ENCODE data around the gene MAGEA4. TPM values are rescaled to one million over a fixed set of nuclear protein-coding genes. Genes with fewer than 3 reads are reported as not detected.
"Not testable (repeated sequence)": the region's sequence is repeated elsewhere in the genome, so short reads cannot be mapped to it uniquely, and the experiment has no call there.

The MAGEA4 gene, protein sequence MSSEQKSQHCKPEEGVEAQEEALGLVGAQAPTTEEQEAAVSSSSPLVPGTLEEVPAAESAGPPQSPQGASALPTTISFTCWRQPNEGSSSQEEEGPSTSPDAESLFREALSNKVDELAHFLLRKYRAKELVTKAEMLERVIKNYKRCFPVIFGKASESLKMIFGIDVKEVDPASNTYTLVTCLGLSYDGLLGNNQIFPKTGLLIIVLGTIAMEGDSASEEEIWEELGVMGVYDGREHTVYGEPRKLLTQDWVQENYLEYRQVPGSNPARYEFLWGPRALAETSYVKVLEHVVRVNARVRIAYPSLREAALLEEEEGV
- not detected for total RNA-seq

DNA sequence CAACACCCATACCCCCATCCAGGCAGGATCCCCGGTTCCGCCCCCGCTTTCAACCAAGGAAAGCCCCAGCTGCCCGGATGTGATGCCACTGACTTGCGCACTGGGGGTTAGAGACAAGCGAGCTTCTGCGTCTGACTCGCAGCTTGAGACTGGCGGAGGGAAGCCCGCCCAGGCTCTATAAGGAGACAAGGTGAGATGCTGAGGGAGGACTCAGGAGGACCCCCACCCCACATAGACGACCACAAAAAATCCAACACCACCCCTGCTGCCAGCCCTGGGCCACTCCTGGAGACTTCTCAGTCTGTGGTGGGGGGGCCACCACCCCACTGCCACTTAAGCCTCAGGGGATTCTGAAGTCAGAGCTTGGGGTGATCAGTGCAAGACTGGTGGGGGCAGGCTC, at the start of gene MAGEA4:
Gene MAGEA4 (plus strand): TSS at position 110 of the 400 bp plus-strand sequence. CDS start 10,776 bp downstream, outside the sequence.
- no peak for DNase-seq (ENCODE audit: low spot score in 2 of 2)
- FAIRE-seq, result no peak

DNA sequence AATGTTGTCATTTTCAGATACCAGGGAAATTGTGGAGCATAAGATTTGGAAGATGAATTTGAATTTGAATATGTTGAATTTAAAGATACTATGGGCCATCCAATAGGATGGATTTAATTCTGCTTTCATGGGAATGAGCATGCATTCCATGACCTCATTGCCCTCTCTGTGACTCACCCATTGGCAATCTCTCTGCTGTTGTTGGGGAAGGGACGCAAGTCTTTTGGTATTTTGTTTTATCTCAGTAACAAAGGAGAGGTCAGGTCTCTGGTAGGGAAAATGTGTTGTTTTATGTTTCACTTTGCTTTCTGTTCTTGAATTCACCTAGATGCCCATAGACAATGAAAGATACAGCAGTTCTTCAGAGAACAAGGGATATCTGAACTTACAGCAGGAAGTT, 42.1 kb upstream of the MAGEA4 start:
- DNase-seq (ENCODE audit: low spot score in 2 of 2), result no peak
- FAIRE-seq, result no peak

DNA sequence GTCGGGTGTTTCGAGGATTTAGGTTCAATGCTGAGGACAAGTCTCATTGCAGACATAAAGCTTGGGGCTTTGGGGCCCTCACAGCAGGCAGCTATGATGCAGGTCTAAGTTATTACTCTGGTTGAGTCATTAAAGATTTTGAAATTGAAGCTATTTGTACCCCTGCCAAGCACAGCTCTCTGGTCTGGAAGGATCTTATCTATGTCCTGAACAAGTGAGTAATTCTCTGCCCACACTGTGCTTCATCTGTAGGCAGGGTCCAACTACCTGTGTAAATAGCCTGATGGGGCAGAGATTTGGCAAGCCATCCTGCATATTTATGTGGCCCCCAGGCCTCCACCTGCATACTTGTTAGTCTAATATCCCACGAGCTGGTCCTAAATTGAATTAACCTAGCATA, 41.4 kb upstream of the MAGEA4 start:
- FAIRE-seq (no peak), DNase-seq (ENCODE audit: low spot score in 2 of 2) (no peak)

DNA sequence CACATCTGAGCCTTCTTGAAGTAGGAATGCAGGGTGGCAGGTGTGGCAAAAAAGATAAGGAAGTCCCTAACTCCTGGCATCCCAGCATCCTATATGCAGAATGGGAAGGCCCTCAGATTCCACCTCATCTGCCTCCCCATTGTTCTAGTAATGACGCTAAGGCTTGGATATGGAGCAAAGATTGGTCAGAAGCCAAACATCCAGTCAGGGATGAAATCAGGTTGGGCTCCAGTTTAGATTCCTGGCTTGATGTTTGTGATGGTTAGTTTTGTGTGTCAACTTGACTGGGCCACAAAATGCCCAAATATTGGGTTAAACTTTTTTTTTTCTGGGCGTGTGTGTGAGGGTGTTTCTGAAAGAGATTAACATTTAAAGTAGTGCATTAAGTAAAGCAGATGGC, 39.6 kb upstream of the MAGEA4 start:
- no peak for DNase-seq (ENCODE audit: low spot score in 2 of 2)
- no peak for FAIRE-seq

DNA sequence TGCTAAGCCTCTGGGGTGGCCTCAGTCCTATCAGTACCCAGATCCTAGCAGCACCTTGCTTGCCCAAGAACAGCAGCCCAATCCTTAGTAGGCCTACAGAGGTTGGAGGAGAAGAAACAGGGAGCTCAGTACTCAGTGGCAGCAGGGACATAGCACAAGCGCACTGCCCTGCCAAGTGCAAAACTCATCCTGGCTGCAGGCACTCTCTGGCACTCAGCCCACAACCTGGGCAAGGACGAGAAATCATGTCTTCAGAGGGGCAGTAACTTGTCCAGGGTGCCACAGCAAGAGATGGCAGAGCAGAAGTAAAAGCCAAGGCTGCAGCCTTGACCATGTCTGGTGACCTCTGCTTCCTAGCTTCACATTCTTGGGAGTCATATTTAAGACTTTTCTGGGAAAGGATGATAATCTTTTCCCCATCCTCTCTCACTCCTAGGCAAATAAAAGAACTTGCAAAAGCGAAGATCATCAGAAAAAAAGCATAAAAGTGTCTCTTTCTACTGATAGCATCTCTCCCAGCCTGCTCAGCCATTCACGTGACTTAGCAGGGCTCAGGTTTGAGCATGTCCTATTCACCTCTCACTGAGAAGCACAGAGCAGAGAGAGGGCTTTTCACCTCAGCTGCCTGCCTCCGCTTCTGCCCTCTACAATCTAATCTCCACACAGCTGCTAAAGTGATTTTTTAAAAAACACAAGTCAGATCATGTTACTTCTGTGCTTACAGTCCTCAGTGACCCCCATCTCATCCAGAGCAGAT, 37.2 kb upstream of the MAGEA4 start:
- FAIRE-seq (no peak), DNase-seq (ENCODE audit: low spot score in 2 of 2) (no peak)

DNA sequence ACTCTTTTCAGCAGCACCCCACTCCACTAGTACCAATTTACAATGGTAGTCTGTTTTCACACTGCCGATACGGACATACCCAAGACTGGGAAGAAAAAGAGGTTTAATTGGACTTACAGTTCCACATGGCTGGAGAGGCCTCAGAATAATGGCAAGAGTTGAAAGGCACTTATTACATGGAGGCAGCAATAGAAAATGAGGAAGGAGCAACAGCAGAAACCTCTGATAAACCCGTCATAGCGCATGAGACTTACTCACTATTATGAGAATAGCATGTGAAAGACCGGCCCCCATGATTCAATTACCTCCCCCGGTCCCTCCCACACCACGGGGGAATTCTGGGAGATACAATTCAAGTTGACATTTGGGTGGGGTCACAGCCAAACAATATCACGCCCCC, 34.1 kb upstream of the MAGEA4 start:
- FAIRE-seq, result no peak
- no peak for DNase-seq (ENCODE audit: low spot score in 2 of 2)

DNA sequence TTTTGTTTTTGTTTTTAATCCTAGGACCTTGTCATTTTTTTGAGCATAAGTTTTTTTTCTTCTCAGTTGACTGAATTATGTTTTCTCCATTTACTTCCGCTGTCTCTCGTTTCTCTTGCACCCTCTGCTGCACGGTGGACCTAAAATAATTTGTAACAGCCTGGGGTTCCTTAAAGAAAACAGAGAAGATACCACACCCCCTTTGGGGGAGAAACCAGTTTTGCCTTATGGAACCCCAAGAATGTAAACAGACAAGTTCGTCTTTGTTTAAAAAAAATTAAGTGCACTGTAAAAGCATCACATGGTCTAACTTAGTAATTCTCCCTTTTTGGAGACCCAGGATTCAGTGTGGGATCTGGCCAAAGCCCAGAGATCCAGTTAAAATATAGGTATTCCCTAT, 32.8 kb upstream of the MAGEA4 start:
- DNase-seq (ENCODE audit: low spot score in 2 of 2) (no peak), FAIRE-seq (no peak)

DNA sequence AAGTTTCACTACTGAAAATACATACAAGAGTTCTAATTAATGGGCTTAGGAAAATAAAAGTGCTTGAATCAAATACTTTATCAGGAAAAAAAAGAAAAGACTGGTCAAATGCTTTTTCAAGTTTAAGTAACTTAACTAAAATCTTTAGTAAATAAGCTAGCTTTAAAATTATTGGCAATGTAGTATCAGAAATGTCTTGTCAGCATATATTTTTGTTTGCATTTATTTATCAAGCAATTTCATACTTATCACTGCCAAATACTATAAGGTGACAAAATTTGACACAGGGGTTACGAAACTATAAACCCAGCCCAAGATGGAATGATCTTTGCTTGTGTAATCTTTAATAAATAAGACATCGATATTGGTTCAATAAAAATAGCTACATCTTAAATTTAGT, 31.8 kb upstream of the MAGEA4 start:
- no peak for FAIRE-seq
- no peak for DNase-seq (ENCODE audit: low spot score in 2 of 2)

DNA sequence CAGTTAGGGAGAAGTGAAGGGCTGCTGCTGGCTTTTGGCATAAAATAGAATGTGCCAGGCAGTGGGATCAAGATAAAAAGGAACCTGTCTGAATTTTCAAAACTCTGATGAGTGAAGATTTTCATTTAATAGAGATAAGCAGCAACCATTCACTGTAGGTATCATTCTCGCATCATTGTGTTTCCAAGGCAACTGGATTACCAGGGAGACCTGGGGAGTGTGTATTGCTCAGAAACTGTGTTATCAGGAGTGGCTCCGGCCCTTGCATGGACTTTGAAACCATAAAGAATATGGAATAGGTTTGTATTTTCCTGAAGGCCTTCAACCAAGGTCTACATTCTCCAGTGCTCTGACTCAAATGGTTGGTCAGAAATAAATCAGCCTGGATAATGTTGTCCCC, 23.3 kb upstream of the MAGEA4 start:
- FAIRE-seq (no peak), DNase-seq (ENCODE audit: low spot score in 2 of 2) (no peak)

DNA sequence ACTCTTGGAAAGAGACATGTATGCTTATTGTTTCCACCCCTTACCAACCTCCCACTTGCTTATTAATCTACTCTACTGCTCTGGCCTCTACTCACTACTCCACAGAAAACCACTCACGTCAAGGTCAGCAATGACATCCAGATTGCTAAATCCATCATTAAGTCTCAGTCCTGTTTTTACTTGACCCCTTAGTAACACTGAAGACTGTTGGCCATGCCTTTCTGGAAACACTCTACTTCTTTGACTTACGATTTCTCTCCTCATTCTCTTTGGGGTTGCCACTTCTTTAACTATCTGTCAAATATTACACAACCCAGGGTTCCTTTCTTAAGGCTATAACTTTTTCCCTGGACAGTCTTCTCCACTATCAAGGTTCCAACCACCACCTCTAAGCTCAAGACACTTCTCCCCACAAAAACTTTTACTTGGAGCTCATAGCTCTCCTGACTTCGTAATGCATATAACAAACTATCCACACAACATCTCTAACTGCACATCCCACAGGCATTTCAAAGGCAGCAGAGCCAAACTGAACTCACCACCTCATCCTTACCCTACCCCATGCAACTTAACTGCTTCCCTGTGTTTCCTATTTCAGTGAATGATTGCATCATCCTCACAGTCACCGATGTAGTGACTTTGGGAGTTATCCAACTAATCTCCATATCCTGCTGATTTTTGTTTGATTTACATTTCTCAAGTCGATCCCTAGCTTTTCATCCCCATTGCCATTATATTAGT, 15.8 kb upstream of the MAGEA4 start:
- FAIRE-seq (no peak), DNase-seq (ENCODE audit: low spot score in 2 of 2) (no peak)

DNA sequence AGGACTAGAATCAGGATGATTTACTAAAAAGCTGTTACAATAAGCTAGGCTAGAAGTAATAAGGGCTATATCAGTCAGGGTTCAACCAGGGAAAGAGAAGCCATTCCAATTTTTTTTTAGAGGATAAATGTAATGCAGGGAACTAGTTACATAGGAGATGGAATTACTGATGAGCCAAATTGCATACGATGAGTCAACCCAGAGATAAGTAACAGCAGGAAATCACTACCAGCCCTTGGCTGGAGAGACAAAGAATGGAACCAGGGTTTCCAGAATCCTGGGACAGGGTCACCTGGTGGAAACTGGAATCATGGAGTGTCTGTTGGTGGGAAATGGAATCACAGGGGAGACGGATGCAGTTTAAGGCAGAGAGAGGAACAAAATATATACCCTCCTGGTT, 13.1 kb upstream of the MAGEA4 start:
- FAIRE-seq, result no peak
- DNase-seq (ENCODE audit: low spot score in 2 of 2), result no peak

DNA sequence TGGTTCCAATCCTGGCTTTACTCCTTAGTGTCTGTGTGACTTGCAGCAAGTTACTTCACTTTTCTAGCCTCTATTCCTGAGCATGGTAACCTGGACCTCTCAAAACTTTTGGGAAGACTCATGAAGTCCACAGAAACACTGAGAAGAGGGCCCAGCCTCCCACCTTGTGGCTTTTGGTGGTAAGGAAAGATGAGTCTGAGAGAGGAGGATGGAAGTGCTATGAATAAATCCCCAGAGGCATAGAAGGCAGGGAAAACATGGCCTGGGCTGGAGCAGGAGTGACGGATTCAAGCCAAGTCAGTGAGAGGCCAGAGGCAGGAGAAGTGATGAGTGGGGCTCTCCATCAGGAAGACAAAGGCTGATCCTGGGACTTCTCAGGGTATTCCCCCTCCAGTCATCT, 10.9 kb upstream of the MAGEA4 start:
- no peak for FAIRE-seq

DNA sequence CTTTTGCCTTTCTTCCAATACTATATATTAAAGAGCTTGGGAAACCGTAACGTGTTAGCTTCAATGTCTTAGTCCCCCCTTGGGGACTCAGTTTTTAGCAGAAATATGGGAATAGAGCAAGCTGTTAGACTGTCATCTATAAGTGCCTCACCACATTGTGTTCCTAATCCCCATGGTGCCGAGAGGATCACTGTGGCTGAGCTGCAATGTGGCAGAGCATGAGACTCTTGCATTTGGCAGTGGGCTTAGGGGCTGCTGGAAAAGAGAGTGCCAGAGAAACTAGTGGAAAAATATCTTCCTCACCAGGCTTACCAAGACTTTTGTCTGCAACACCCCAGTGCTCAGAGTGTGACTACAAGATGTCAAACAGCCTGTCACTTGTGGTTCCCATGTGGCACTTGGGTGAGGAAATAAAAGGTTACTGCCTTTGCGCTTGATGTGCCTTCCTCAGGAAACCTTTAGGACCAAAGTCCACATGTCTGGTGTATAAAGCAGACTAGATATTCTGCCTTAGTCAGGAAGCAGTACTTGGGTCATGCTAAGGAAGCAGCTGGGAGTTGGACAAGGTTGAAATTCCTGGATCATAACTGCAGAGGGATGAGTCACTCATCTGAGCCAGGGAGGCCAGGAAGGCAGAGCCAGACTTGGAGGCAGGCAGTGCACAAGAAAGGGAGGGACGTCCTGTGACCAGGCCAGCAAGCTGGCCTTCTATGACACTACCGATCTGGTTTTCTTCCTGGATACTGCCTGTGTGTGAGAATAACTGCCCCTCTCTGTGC, 9.7 kb upstream of the MAGEA4 start:
- DNase-seq (ENCODE audit: low spot score in 2 of 2) (no peak), FAIRE-seq (no peak)

More for the DNA sequence above, 10.9 kb upstream of the MAGEA4 start:
- DNase-seq (ENCODE audit: low spot score in 2 of 2), result no peak

DNA sequence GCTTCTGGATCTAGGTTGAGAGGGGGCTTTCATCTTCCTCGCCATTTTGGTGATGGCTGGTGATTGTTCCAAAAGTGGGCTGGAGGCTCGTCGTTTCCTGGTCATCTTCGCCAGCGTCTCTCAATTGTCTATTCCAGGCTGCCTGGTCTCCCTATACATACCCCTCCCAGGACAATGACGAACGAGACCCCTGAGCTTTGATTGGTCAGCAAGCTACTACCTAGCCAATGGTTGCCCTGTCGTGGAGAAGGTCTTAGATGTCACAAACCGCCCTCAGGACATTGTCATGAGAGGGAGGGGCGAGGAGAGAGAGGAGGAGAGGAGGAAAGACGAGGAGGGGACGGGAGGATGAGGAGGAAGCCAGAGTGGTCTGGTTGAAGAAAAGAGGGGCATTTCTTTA, 7.7 kb upstream of the MAGEA4 start:
- no peak for FAIRE-seq
- no peak for DNase-seq (ENCODE audit: low spot score in 2 of 2)

DNA sequence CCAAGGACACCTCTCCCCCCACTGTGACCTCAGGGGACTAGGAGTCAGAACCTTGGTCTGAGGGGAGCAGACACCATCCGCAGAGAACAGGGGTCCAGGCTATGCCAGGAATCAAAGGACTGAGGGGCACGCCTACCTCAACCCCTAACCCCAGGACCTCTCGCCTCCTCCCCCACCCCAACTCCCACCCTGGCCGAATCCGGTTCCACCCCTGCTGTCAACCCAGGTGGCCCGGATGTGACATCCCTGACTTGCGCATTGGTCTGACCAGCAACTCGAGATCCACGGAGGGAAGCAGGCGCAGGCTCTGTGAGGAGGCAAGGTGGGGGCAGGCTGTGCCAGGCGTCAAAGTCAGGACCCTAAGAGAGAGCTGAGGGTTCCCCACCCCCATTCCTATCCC, 468 bp upstream of the MAGEA4 start:
- DNase-seq (ENCODE audit: low spot score in 2 of 2), result no peak
- no peak for FAIRE-seq

DNA sequence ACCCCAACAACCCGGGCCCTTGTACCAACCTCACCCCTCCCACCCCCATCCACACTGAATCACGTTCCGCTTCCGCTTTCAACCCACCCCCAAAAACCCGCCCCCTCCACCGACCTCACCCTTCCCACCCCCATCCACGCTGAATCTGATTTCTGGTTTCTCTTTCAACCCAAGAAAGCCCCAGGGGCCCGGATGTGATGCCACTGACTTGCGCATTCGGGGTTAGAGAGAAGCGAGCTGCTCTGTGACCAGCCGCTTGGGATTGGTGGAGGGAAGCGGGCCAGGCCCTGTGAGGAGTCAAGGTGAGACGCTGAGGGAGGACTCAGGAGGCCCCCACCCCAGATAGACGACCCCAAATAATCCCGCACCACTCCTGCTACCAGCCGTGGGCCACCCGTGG, 6.0 kb downstream of the MAGEA4 start:
- DNase-seq (ENCODE audit: low spot score in 2 of 2); FAIRE-seq: not testable (repeated sequence)

DNA sequence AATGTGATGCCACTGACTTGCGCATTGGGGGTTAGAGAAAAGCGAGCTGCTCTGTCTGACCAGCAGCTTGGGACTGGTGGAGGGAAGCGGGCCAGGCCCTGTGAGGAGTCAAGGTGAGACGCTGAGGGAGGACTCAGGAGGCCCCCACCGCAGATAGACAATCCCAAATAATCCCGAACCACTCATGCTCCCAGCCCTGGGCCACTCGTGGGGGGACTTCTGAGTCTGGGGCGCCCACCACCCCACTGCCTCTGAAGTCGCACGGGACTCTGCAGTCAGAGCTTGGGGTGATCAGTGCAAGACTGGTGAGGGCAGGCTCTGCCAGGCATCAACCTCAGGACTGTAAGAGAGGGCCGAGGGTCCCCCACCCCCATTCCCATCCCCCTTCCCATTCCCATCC, 6.9 kb downstream of the MAGEA4 start:
- no peak for DNase-seq (ENCODE audit: low spot score in 2 of 2)
- no peak for FAIRE-seq

DNA sequence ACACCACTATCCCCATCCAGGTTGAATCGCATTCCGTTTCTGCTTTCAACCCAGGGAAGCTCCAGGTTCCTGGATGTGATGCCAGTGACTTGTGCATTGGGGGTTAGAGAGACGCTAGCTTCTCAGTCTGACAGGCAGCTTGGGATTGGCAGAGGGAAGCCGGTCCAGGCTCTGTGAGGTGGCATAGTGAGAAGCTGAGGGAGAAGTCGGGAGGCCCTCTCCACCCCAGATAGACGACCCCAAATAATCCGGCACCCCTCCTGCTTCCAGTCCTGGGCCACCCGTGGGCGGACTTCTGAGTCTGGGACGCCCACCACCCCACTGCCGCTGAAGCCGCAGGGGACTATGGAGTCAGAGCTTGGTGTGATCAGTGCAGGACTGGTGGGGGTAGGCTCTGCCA, 7.4 kb downstream of the MAGEA4 start:
- no peak for FAIRE-seq
- no peak for DNase-seq (ENCODE audit: low spot score in 2 of 2)

DNA sequence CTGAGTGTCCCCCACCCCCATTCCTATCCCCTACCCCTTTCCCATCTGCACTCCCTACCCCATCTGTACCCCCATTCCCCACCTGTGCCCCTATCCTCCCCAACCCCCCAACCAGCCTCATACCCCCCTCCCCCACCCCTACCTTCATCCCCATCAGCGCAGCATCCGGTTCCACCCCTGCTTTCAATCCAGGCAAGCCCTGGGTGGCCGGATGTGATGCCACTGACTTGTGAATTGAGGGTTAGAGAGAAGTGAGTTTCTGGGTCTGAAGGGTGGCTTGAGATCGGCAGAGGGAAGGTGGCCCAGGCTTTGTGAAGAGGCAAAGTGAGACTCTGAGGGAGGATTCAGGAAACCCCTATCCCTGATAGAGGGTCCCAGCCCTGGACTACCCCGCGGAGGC, 7.8 kb downstream of the MAGEA4 start:
- FAIRE-seq (no peak), DNase-seq (ENCODE audit: low spot score in 2 of 2) (no peak)

DNA sequence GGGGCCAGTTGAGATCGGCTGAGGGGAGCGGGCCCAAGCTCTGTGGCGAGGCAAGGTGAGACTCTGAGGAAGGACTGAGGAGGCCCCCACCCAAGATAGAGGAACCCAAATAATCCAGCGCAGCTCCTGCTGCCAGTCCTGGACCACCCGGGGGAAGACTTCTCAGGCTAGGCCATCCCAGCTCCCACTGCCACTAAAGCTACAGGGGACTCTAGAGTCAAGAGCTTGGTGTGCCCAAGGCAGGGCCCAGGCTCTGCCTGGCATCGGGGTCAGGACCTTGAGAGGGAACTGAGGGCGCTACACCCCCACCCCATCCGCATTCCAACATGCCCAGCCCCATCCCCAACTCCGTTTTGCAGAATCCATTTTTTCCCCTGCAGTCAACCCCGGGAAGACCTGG, 8.6 kb downstream of the MAGEA4 start:
- DNase-seq (ENCODE audit: low spot score in 2 of 2) (no peak), FAIRE-seq (no peak)

DNA sequence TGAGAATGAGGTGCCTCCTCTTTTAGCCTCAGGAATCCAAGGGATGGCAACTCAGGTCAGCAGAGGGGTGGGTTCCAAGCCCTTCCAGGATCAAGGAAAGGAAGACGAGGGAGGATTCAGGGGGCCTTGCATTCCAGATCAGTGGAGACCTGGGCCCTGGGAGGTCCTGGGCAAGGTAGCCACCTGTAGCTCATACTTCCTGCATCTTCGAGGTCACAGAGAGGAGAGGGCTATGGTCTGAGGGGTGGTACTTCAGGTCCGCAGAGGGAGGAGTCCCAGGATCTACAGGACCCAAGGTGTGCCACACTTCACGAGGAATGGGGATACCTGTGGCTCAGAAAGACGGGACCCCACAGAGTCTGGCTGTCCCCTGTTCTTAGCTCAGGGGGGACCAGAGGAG, 9.2 kb downstream of the MAGEA4 start:
- no peak for FAIRE-seq
- DNase-seq (ENCODE audit: low spot score in 2 of 2), result no peak
